ENCODE measurements around the gene ACSF2.
A peak's percentile ranks its signal among the peaks of the same experiment; 100 is the strongest.
"Not testable (repeated sequence)": the region's sequence is repeated elsewhere in the genome, so short reads cannot be mapped to it uniquely, and the experiment has no call there.

ACSF2 gene

GRCh38 chr17:50465635-50466034 lies 39.6 kb downstream of the ACSF2 start:
- no peak for DNase-seq

- no peak for DNase-seq
Measured at GRCh38 chr17:50466371-50467113, 40.5 kb downstream of the ACSF2 start.

- no peak for DNase-seq
Measured at GRCh38 chr17:50467114-50467854, 41.3 kb downstream of the ACSF2 start.

GRCh38 chr17:50467855-50468303 lies 41.9 kb downstream of the ACSF2 start:
- DNase-seq, result no peak

GRCh38 chr17:50468304-50469207 lies 42.5 kb downstream of the ACSF2 start, which contains the start of gene CHAD:
CHAD (minus strand) TSS chr17:50468880; CDS start chr17:50468813, 67 bp downstream.
- DNase-seq, result no peak

GRCh38 chr17:50469208-50469605 lies 43.2 kb downstream of the ACSF2 start:
- DNase-seq, result no peak

GRCh38 chr17:50469671-50470305 lies 43.8 kb downstream of the ACSF2 start:
- no peak for DNase-seq

- DNase-seq, result no peak
Measured at GRCh38 chr17:50470426-50470825, 44.4 kb downstream of the ACSF2 start.

GRCh38 chr17:50471009-50471905 lies 45.2 kb downstream of the ACSF2 start:
- DNase-seq, result no peak

GRCh38 chr17:50472286-50472685 lies 46.3 kb downstream of the ACSF2 start:
- no peak for DNase-seq

GRCh38 chr17:50472761-50473161 lies 46.7 kb downstream of the ACSF2 start:
- DNase-seq, result not testable (repeated sequence)

GRCh38 chr17:50473901-50474300 lies 47.9 kb downstream of the ACSF2 start:
- DNase-seq, result no peak

GRCh38 chr17:50474523-50474922 lies 48.5 kb downstream of the ACSF2 start:
- no peak for DNase-seq

- no peak for DNase-seq
Measured at GRCh38 chr17:50475362-50475761, 49.3 kb downstream of the ACSF2 start.

- not testable (repeated sequence) for DNase-seq
Measured at GRCh38 chr17:50475775-50476544, 49.9 kb downstream of the ACSF2 start.

GRCh38 chr17:50476545-50477315 lies 50.7 kb downstream of the ACSF2 start:
- DNase-seq, result no peak

- no peak for DNase-seq
Measured at GRCh38 chr17:50477976-50478375, 52.0 kb downstream of the ACSF2 start.

GRCh38 chr17:50478391-50479381 lies 52.7 kb downstream of the ACSF2 start, which contains the start of gene RSAD1:
RSAD1 (plus strand) TSS chr17:50478860; CDS start chr17:50478885, 25 bp downstream.
- peak; percentile 77 to 81 for DNase-seq

All from activated CD4-positive, alpha-beta T cell treated with anti-CD3 and anti-CD28 coated beads, Interleukin-2, amount 50 U/mL, for 4 hours (primary cell).